WI38 (cell line): ENCODE data around the gene HUWE1.

ENCODE experiments used
- H3K4me3 ChIP-seq: 2 replicates; pipeline ENCODE4 v1.5.1; 2011; ENCODE audit warnings: low read depth, mild to moderate bottlenecking, control low read depth, low read length
- CTCF ChIP-seq: IDR thresholded peaks from 2 replicates; pipeline ENCODE4 v1.5.1; 2012; ENCODE audit warnings: low read depth, mild to moderate bottlenecking, control low read depth, low read length

Gene HUWE1

GRCh38 chrX:53674581-53674980 is 11.9 kb downstream of the HUWE1 start:
- no peak overlapping the region for H3K4me3 ChIP-seq
- TF ChIP-seq CTCF, result no peak

- no peak overlapping the region for H3K4me3 ChIP-seq
- TF ChIP-seq CTCF, result no peak
Observed at GRCh38 chrX:53669258-53669657, 17.3 kb downstream of the HUWE1 start.

GRCh38 chrX:53666171-53666570 is 20.3 kb downstream of the HUWE1 start:
- TF ChIP-seq CTCF, result no peak
- H3K4me3 ChIP-seq, result no peak overlapping the region

- TF ChIP-seq CTCF, result no peak
- no peak overlapping the region for H3K4me3 ChIP-seq
Observed at GRCh38 chrX:53660004-53660403, 26.5 kb downstream of the HUWE1 start.

- no peak for TF ChIP-seq CTCF
- no peak overlapping the region for H3K4me3 ChIP-seq
Observed at GRCh38 chrX:53659039-53659438, 27.5 kb downstream of the HUWE1 start.

- TF ChIP-seq CTCF, result no peak
- no peak overlapping the region for H3K4me3 ChIP-seq
Observed at GRCh38 chrX:53656845-53657244, 29.7 kb downstream of the HUWE1 start.

GRCh38 chrX:53654376-53654775 is 32.1 kb downstream of the HUWE1 start:
- no peak for TF ChIP-seq CTCF
- no peak overlapping the region for H3K4me3 ChIP-seq

GRCh38 chrX:53644751-53645150 is 41.8 kb downstream of the HUWE1 start:
- no peak overlapping the region for H3K4me3 ChIP-seq
- no peak for TF ChIP-seq CTCF
